IMR-90 (cell line): ENCODE measurements around the gene MYO1F. TPM values are rescaled to one million over a fixed set of nuclear protein-coding genes. Genes with fewer than 3 reads are reported as not detected.

Source experiments
- ATAC-seq: fragments of 200-7000 bp; cut with Tn5 transposase; 2 replicates; pipeline ENCODE4 v1.9.1; 2020; ENCODE audit warnings: low read depth, mild to moderate bottlenecking, moderate library complexity
- BruUV-seq: library from RNA; stranded (reverse); fragments of 400-500 nt; replicated peaks from 2 replicates; lab custom pipeline; 2021; lab: Mats Ljungman, UMichigan
- CTCF ChIA-PET: fragments of 300-600 bp; formaldehyde crosslinking; extraction: SDS; loops from one replicate; lab custom pipeline; 2021; ENCODE audit warnings: antibody characterized with exemption; lab: Yijun Ruan, JAX
- POLR2A ChIA-PET: fragments of 300-600 bp; sonication (Branson Sonifier 250); formaldehyde crosslinking; loops from one replicate; lab custom pipeline; 2022; ENCODE audit warnings: antibody characterized with exemption; ENCODE audit not compliant: unreplicated experiment; lab: Charles Lee
- DNase-seq: peaks from one replicate; pipeline ENCODE4 v3.0.0; 2013
- H2AFZ ChIP-seq: replicated peaks from 2 replicates; pipeline ENCODE3; 2013; ENCODE audit warnings: low read length, mild to moderate bottlenecking; ENCODE audit not compliant: poor library complexity
- H2AK5ac ChIP-seq: 2 replicates; pipeline ENCODE4 v1.6.1; 2013; ENCODE audit warnings: low read depth, low read length, inconsistent platforms
- H2AK9ac ChIP-seq: replicated peaks from 2 replicates; pipeline ENCODE3; 2013; ENCODE audit warnings: mild to moderate bottlenecking, low read depth, low read length, moderate library complexity; ENCODE audit not compliant: poor library complexity
- H2BK120ac ChIP-seq: 2 replicates; pipeline ENCODE4 v1.6.1; 2013; ENCODE audit warnings: low read depth, low read length, inconsistent platforms
- H2BK15ac ChIP-seq: 3 replicates; pipeline ENCODE4 v1.6.1; 2013; ENCODE audit warnings: low read depth, low read length, inconsistent platforms
- H2BK20ac ChIP-seq: 2 replicates; pipeline ENCODE4 v1.6.1; 2013; ENCODE audit warnings: low read depth, mild to moderate bottlenecking, inconsistent platforms, low read length, moderate library complexity
- H2BK5ac ChIP-seq: 2 replicates; pipeline ENCODE4 v1.6.1; 2013; ENCODE audit warnings: mild to moderate bottlenecking, low read depth, low read length, inconsistent platforms; ENCODE audit not compliant: poor library complexity, severe bottlenecking
- H3K14ac ChIP-seq: replicated peaks from 2 replicates; pipeline ENCODE4 v1.6.1; 2013; ENCODE audit warnings: low read depth, low read length, inconsistent platforms
- H3K18ac ChIP-seq: 2 replicates; pipeline ENCODE4 v1.6.1; 2013; ENCODE audit warnings: low read depth, low read length, control low read depth
- H3K23ac ChIP-seq: 2 replicates; pipeline ENCODE4 v1.6.1; 2013; ENCODE audit warnings: low read depth, low read length, inconsistent platforms
- H3K27ac ChIP-seq: 2 replicates; pipeline ENCODE4 v1.5.1; 2013; ENCODE audit warnings: mild to moderate bottlenecking, control low read depth, low read length; ENCODE audit not compliant: insufficient read depth
- H3K27me3 ChIP-seq: 2 replicates; pipeline ENCODE4 v1.6.1; 2013; ENCODE audit warnings: low read length; ENCODE audit not compliant: control insufficient read depth, insufficient read depth
- H3K36me3 ChIP-seq: 2 replicates; pipeline ENCODE4 v1.6.1; 2013; ENCODE audit warnings: low read length, mixed read lengths; ENCODE audit not compliant: control insufficient read depth, insufficient read depth
- H3K4ac ChIP-seq: 2 replicates; pipeline ENCODE4 v1.6.1; 2013; ENCODE audit warnings: low read depth, low read length, inconsistent platforms
- H3K4me1 ChIP-seq: 2 replicates; pipeline ENCODE4 v1.6.1; 2013; ENCODE audit warnings: low read length, mixed read lengths; ENCODE audit not compliant: control insufficient read depth, insufficient read depth
- H3K4me2 ChIP-seq: 2 replicates; pipeline ENCODE4 v1.6.1; 2013; ENCODE audit warnings: low read depth, mild to moderate bottlenecking, control low read depth, low read length, moderate library complexity
- H3K4me3 ChIP-seq: 2 replicates; pipeline ENCODE4 v1.5.1; 2013; ENCODE audit warnings: low read depth, mild to moderate bottlenecking, control low read depth, low read length, moderate library complexity; ENCODE audit not compliant: insufficient read depth
- H3K56ac ChIP-seq: 2 replicates; pipeline ENCODE4 v1.6.1; 2013; ENCODE audit warnings: low read length, inconsistent platforms; ENCODE audit not compliant: insufficient read depth; ENCODE audit errors: extremely low read depth
- H3K79me1 ChIP-seq, 2 experiments: 2 replicates each; pipeline ENCODE4 v1.6.1; 2013; ENCODE audit warnings: low read length in 2 of 2, inconsistent platforms in 1 of 2, low read depth in 1 of 2
- H3K9ac ChIP-seq: 2 replicates; pipeline ENCODE4 v1.6.1; 2013; ENCODE audit warnings: low read depth, low read length, control low read depth
- H3K9me1 ChIP-seq: 2 replicates; pipeline ENCODE4 v1.6.1; 2013; ENCODE audit warnings: low read length, inconsistent platforms; ENCODE audit not compliant: insufficient read depth
- H3K9me3 ChIP-seq: 2 replicates; pipeline ENCODE4 v1.6.1; 2013; ENCODE audit warnings: low read length; ENCODE audit not compliant: control insufficient read depth, insufficient read depth
- H4K20me1 ChIP-seq: 2 replicates; pipeline ENCODE4 v1.6.1; 2013; ENCODE audit warnings: low read length, inconsistent platforms; ENCODE audit not compliant: insufficient read depth
- H4K5ac ChIP-seq: 2 replicates; pipeline ENCODE4 v1.6.1; 2013; ENCODE audit warnings: mild to moderate bottlenecking, low read depth, low read length, control low read depth
- H4K8ac ChIP-seq, 2 experiments: 2 replicates each; pipeline ENCODE4 v1.6.1; 2013; ENCODE audit warnings: low read depth in 2 of 2, low read length in 2 of 2, control low read depth in 1 of 2, inconsistent platforms in 1 of 2
- H4K91ac ChIP-seq: 2 replicates; pipeline ENCODE4 v1.6.1; 2013; ENCODE audit warnings: low read depth, low read length, inconsistent platforms; ENCODE audit not compliant: insufficient read depth
- BHLHE40 ChIP-seq: fragments of 150-350 bp; IDR thresholded peaks from 2 replicates; pipeline ENCODE4 v1.6.1; 2016; ENCODE audit warnings: mild to moderate bottlenecking, low read depth, low read length
- CEBPB ChIP-seq: IDR thresholded peaks from 2 replicates; pipeline ENCODE4 v1.6.1; 2012; ENCODE audit warnings: low read depth, low read length, improper control_type of control experiment
- CHD1 ChIP-seq: IDR thresholded peaks from 2 replicates; pipeline ENCODE4 v1.6.1; 2012; ENCODE audit warnings: low read depth, low read length, improper control_type of control experiment
- CTCF ChIP-seq: conservative IDR thresholded peaks from 2 replicates; pipeline ENCODE4 v1.5.1; 2012; ENCODE audit warnings: mild to moderate bottlenecking, low read depth, low read length, improper control_type of control experiment
- FOS ChIP-seq: fragments of 150-350 bp; IDR thresholded peaks from 2 replicates; pipeline ENCODE4 v1.6.1; 2016; ENCODE audit warnings: low read depth, low read length
- MAFK ChIP-seq: IDR thresholded peaks from 2 replicates; pipeline ENCODE4 v1.6.1; 2012; ENCODE audit warnings: low read depth, low read length, improper control_type of control experiment
- MAZ ChIP-seq: IDR thresholded peaks from 2 replicates; pipeline ENCODE4 v1.6.1; 2012; ENCODE audit warnings: low read depth, mild to moderate bottlenecking, low read length, improper control_type of control experiment, moderate library complexity, borderline replicate concordance
- MXI1 ChIP-seq: IDR thresholded peaks from 2 replicates; pipeline ENCODE4 v1.6.1; 2012; ENCODE audit warnings: low read depth, mild to moderate bottlenecking, low read length, moderate library complexity, borderline replicate concordance
- NFE2L2 ChIP-seq: fragments of 150-350 bp; IDR thresholded peaks from 2 replicates; pipeline ENCODE4 v1.6.1; 2016; ENCODE audit warnings: low read depth, mild to moderate bottlenecking, low read length
- POLR2A ChIP-seq: IDR thresholded peaks from 2 replicates; pipeline ENCODE4 v1.6.1; 2012; ENCODE audit warnings: mild to moderate bottlenecking, low read depth, low read length
- RAD21 ChIP-seq: IDR thresholded peaks from 2 replicates; pipeline ENCODE4 v1.6.1; 2012; ENCODE audit warnings: low read length, improper control_type of control experiment
- RCOR1 ChIP-seq: IDR thresholded peaks from 2 replicates; pipeline ENCODE4 v1.6.1; 2012; ENCODE audit warnings: mild to moderate bottlenecking, low read length, improper control_type of control experiment; ENCODE audit not compliant: insufficient replicate concordance
- RFX5 ChIP-seq: IDR thresholded peaks from 2 replicates; pipeline ENCODE4 v1.8.0; 2012; ENCODE audit warnings: low read depth, mild to moderate bottlenecking, low read length, moderate library complexity
- SMC3 ChIP-seq: fragments of 150-350 bp; IDR thresholded peaks from 2 replicates; pipeline ENCODE4 v1.6.1; 2016; ENCODE audit warnings: low read depth, mild to moderate bottlenecking, antibody characterized with exemption, low read length, moderate library complexity
- USF2 ChIP-seq: fragments of 150-350 bp; IDR thresholded peaks from 2 replicates; pipeline ENCODE4 v1.6.1; 2017; ENCODE audit warnings: mild to moderate bottlenecking, antibody characterized with exemption, low read length, low read depth
- WGBS, 2 experiments: methylation state at CpG; one replicate each; pipeline versions ENCODE4 v1.1.5 to v1.1.7; 2013; ENCODE audit warnings: missing lambda C conversion rate in 2 of 2; ENCODE audit not compliant: insufficient read length in 1 of 2; ENCODE audit errors: extremely low coverage in 2 of 2; 5-methylcytosine and 5-hydroxymethylcytosine counted together
- dilution Hi-C: fragments of 300-500 bp; cut with HindIII; formaldehyde crosslinking; loops from one replicate; pipeline ENCODE4 v1.14.3; 2018; ENCODE audit warnings: low sequenced_read_pairs; ENCODE audit not compliant: unreplicated experiment
- in situ Hi-C: fragments of 300-500 bp; cut with MboI; formaldehyde crosslinking; loops from 3 replicates; pipeline ENCODE4 v1.14.3; 2019; ENCODE audit warnings: low sequenced_read_pairs, inconsistent platforms, mixed read lengths
- intact Hi-C: fragments of 100-400 bp; cut with micrococcal nuclease; formaldehyde crosslinking; loops from 2 replicates; pipeline ENCODE4 v1.10.0; 2022
- polyA plus RNA-seq, 3 experiments: library from polyadenylated mRNA; depleted of rRNA; stranded (reverse); fragments of >200 nt; gene quantifications; 2 replicates each; pipeline ENCODE4 v1.2.3, GENCODE V29; 2012; ENCODE audit warnings: low replicate concordance in 1 of 3
- total RNA-seq: library from RNA; depleted of rRNA; stranded (reverse); fragments of >200 nt; gene quantifications from 2 replicates; pipeline ENCODE4 v1.2.3, GENCODE V29; 2012
- TF ChIP-seq, protein P1 (sequence below): fragments of 150-350 bp; IDR thresholded peaks from 2 replicates; pipeline ENCODE4 v1.6.1; 2016; ENCODE audit warnings: low read depth, mild to moderate bottlenecking, low read length, moderate library complexity, borderline replicate concordance

Gene MYO1F
- total and polyA plus RNA-seq, 2 of the 4 experiments (the other 2 are of a cell fraction) = 0.14 to 0.18 TPM

- Histone ChIP-seq H2AFZ (peak overlapping the region; percentile 54), H3K56ac (no peak overlapping the region), H4K20me1 (0 out of 2 replicates have a peak, but pooled peaks cover 5% of the 10 kb centered on the region), H3K36me3 (no peaks in the 10 kb centered on the region), H2AK5ac (peak overlapping the region; percentile 78), H3K14ac (no peak overlapping the region), H4K91ac (no peak overlapping the region), H3K27ac (no peak overlapping the region), H3K9me1 (peaks cover 3% of the 10 kb centered on the region), H3K18ac (no peak overlapping the region), H2AK9ac (peak overlapping the region; percentile 45), H3K4ac (peak overlapping the region; percentile 51), H3K4me1 (peaks cover 6% of the 10 kb centered on the region), H3K27me3 (no peaks in the 10 kb centered on the region), H4K8ac (peak overlapping the region in 1 of 2 experiments; percentile 5; a peak in 1 of 4 replicates), H2BK15ac (no peak overlapping the region), H2BK5ac (no peak overlapping the region), H2BK120ac (0 out of 2 replicates have a peak overlapping the region, but pooled peaks have one; percentile 36), H4K5ac (no peak overlapping the region), H3K9me3 (no peaks in the 10 kb centered on the region), H3K4me3 (no peak overlapping the region), H3K4me2 (no peak overlapping the region), H3K23ac (no peak overlapping the region), H3K79me1 (peaks cover 5 to 32% of the 10 kb centered on the region in 2 experiments), H2BK20ac (no peak overlapping the region; the same call in 1 of the 2 replicates), H3K9ac (no peak overlapping the region)
- 42% methylated on average over 9 of the region's 18 CpGs; no CpG with 5 or more reads in 1 of the 2 experiments for WGBS, 2 experiments
- dilution Hi-C loops (no loop called here), in situ Hi-C loops (no loop called here), intact Hi-C loops (no loop called here)
- POLR2A ChIA-PET = interaction anchor here (0.7 kb wide), 1 partner anchor 98 kb away, joined by 11 read pairs; the partner anchor contains the start of gene ZNF414
- TF ChIP-seq USF2 = no peak
- no peak for TF ChIP-seq BHLHE40
- no peak for TF ChIP-seq RFX5
- TF ChIP-seq SMC3 = no peak
- TF ChIP-seq, protein P1, sequence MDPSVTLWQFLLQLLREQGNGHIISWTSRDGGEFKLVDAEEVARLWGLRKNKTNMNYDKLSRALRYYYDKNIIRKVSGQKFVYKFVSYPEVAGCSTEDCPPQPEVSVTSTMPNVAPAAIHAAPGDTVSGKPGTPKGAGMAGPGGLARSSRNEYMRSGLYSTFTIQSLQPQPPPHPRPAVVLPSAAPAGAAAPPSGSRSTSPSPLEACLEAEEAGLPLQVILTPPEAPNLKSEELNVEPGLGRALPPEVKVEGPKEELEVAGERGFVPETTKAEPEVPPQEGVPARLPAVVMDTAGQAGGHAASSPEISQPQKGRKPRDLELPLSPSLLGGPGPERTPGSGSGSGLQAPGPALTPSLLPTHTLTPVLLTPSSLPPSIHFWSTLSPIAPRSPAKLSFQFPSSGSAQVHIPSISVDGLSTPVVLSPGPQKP = no peak
- TF ChIP-seq MXI1 = no peak
- TF ChIP-seq CEBPB = no peak
- TF ChIP-seq POLR2A = no peak
- no peak for TF ChIP-seq RCOR1
- TF ChIP-seq MAZ = no peak
- no peak for TF ChIP-seq CHD1
- no peak for TF ChIP-seq CTCF
- no peak for TF ChIP-seq MAFK
- TF ChIP-seq RAD21 = no peak
- no peak for TF ChIP-seq NFE2L2
- no peak for TF ChIP-seq FOS
- no TSS peak for BruUV-seq
- DNase-seq (no peak), ATAC-seq (no peak)
- CTCF ChIA-PET = no interaction called here
These were observed 34.2 kb upstream of the MYO1F start for GRCh38 chr19:8611391-8611876.
